ENCODE data around the gene BAK1.

Gene BAK1

DNA sequence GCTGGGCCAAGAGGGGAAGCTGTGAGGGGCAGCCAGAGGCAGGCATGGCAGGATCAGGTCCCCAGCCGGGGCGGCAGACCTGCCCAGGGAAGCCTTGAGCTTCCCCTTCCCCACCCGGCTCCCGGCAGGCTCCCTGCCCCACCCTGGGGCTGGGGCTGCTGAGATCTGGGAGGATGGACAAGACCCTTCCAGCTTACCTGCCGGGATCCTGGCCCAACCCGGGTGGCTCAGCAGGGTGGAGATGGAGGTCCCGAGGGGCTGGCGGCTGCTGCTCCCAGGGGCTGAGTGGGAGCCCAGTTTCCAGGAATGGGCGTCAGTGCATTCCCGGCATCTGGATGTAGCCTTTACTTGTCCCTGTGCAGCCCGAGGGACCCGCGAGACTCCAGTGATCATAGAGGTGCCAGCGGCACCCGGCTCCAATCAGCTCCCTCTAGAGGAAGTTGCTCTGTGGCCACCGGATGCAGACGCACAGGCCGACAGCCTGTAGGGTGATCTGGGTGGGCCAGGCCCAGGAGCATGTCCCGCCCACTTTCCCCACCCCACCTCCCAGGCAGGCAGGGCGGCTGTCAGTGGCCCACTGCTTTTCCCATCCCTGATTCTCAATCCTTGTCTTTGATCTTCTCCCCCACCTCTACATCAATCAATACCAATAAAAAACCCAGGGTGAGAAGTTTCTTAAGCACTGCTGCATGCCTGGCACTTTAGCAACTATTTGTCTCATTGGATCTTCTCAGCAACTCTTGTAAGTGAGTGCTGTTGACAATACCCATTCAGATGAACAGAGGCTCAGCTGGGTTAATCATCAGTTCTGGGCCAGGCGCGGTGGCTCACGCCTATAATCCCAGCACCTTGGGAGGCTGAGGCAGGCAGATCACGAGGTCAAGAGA, at the start of gene BAK1:
TSS of gene BAK1 (minus strand) at position 449 of the 887 bp plus-strand sequence. CDS start 2,672 bp downstream, outside the sequence.
- peak; percentile 82 for DNase-seq (ENCODE audit: low read depth)

DNA sequence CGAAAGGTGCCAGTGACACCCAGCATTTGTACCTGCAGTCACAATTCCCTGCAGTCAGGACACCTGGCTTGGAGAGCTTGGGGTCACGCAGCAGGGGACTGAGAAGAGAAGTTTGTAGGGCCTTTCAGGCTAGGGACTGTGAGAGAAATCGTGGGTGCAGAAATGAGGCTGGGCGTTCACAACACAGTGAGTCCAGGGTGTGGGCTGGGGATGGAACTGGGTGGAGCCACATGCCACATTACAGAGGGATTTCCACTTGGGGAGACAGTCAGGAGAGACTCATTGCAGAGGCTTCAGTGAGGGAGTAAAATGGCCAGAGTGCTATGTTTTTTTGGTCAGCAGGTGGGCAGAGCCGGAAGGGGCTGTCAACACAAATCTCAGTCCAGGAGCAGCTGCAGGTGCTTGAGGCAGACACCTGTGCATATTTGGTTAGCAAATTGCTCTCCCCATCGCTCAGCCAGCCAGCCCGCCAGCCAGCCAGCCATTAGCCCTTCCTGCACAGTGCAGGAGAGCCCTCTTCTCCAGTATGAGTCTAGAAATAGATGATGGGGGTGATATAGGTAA, 48.4 kb upstream of the BAK1 start:
- no peak for DNase-seq (ENCODE audit: low read depth)

DNA sequence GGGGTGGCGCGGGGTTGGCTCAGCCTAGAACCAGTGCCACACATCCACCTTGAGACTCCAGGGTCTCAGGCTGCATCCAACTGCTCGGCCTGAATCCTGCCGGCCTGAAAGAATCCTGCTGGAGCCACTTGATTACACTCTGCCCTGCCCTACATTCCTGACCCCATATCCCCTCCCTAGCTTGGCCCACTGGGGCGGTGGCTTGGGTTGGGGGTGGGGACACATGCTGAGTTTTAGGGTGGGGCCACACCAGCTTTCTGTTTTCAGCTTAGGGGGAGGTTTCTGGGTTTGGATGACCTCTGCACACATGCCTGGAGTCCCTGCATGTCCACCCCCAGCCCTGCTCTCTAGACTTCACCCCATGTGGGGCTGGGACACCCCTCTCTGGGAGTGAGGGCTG, 47.8 kb upstream of the BAK1 start:
- DNase-seq (ENCODE audit: low read depth), result no peak

DNA sequence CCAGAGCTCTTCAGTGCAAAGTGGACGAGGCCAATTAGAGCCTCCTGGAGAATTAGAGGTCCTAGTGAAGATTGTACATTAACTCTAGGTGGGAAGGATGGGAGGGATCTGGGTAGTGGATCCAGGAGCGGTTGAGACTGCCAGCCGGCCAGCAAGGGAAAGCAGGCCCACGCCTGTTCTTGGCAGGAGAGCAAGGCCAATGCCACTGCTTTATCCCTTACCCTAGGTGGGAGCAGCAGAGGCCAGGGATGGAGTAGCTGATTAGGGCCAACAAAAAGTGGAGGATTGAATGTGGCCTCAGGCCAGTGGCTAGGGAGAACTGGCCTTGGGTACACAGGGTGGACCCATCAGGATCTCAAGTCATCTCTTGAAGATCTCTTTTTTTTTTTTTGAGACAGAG, 44.8 kb upstream of the BAK1 start:
- no peak for DNase-seq (ENCODE audit: low read depth)

DNA sequence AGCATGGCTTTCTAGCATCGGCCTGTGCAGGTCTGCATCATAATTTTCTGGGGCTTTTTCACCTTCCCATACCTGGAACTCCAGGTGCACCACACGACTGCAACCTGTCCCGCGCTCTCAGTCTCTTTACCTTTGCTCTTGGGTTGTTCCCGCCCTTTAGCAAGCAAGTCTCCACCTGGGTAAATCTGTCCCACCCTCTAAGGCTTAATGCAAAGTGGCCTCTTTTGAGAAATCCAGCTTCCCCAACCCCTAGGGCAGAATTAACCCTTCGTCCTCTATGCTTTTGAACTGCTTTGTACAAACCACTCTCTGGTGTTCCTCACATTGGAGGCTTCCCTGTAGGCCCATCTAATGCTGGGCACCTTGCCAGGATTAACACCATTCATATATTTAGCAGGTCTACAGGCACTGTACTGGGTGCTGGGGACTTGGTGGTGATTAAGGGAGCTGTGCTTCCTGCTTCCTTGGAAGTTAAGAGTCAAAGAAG, 43.9 kb upstream of the BAK1 start:
- DNase-seq (ENCODE audit: low read depth), result no peak

DNA sequence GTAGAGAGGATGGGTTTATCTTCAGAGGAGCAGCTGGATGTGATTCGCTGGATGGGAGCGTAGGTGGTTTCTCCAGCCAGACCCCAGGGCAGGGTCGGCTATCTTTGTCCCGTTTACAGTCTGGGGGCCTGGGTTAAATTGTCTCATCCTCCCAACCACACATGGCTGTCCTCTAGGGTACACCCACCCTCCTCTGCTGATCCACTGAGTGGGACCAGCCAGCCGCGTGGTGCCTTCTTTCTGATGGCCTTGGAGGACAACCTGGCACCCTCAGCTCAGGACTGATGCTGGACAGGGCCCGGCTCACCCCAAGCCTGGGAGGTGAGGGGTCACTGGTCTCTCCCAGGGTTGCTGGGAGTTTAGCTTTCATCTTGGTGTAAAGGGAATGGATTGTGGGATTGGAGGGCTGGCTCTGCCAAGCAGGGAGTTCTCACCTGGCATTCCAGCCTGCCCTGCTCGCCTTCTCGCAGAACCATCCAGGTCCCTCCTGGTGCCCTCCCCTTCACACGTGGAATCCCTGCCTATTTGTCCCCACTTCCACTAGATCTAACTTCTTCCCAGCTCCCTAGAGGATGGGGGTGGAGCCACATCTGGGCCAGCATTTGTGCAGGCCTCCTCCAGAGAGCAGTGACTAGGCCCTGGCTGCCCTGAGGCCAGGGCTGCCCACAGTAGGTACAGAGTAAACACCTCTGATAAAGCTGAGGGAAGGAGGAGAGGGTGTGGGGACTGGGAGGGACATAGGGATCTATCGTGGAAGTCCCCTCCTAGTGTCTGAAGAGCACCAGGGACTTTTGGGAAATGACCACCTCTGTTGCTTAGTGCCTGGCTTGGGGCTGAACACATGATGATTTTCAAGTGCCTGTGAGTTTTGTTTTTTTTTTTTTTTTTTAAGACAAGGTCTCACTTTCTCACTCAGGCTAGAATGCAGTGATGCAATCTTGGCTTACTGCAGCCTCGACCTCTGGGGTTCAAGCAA, 42.7 kb upstream of the BAK1 start:
- DNase-seq (ENCODE audit: low read depth), result no peak

DNA sequence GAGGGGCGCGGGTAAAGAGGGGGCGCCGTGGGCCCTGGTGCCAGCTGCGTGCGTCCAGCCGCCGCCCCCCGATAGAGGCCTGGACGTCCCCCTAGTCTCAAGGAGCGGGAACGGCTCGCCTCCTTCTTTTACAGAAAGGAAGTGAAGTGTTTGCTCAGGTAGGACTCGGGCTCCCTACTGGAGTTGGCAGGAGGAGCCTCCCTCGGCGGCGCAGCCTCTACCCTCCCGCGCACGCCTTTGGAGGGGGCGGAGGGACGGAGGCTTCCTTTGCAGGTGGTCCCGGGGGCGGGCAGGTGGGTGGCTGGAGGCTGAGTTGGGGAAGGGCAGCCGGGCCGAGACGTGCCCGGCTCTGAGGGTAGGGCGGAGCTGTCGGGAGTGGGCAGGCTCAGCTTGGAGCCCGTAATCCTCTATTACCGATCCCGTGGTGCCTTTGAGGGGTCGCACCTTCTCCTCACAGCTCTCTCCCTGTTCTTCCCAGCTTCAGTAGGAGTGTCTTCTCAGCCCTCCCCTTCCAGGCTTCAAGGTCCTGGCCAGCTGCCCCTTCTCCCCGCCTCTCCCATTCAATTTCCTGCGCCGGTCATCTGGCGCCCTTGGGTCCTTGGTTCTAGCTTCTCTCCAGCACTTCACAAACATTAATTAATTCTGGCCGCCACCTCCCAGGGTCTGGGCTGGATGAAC, 41.8 kb upstream of the BAK1 start:
- DNase-seq (ENCODE audit: low read depth), result peak; percentile 31

DNA sequence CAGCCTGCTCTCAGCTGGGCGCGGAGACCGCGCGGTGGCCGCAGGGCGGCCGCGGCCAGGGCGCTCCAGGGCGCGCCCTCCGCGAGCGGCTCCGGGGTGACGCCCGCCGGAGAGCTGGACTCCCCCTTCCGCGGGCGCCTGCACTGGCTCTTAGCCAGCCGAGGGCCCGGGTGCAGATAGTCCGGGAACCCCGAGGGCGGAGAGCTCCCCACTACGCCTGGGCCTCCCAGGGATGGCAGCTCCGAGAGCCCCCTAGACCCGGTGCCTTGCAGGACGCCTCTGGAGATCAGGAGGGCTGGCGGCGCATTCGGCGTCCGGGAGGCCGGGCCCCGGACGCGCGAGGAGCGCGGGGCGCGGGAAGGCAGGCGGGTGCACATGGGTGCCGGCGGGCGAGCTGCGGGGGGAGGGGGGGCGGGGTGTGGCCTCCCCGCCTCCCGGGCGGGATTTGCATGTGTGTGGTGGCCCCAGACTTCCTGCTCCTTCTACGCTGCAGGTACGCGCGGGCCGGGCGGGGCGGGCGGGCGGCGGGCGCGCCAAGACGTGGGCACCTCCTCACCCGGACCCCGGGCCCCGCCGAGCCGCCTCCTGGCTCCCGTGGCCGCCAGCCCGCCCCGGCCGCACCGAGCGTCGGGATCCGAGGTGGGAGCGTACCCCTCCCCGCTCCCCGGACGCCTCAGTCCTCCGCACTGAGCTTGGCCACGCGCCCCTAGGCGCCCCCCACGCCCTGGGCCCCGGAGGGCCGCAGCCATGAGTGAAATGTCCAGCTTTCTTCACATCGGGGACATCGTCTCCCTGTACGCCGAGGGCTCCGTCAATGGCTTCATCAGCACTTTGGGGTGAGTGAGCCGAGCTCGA, 41.0 kb upstream of the BAK1 start, which contains the start of gene ITPR3:
TSS of gene ITPR3 (plus strand) at position 467 of the 855 bp plus-strand sequence. CDS start at position 748, 281 bp downstream.
- DNase-seq (ENCODE audit: low read depth), result peak; percentile 55

DNA sequence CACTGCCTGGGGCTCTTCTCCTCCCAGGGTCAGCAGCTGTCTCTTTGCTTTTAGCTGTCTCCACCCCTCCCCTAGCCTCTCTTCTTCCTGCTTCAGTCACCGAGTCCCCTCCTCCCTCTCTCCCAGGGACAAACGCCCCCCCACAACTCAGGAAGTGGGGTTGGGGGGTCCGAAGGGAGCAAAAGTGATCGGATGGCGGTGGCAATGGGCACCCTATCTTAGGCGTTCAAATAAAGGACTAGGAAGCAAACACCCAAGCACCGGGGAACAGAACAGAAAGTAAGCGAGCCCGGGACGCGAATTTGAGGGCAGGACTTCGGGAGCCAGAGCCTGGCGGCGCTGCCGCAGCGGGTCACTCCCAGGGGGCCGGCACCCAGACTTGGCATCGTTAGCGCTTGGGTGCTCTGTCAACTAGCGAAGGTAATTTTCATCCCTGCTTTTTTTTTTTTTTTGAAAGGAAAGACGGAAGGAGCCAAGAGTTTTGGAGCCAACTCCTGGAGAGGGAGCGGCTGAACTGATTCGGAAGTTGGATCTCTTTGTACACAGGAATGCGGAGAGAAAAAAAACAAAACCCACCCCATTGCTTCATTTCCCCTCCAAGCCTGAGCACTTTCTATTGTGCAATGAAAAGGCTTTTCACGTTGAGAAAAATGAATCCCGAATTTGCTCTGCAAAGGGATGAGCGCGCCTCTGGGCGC, 40.2 kb upstream of the BAK1 start:
- no peak for DNase-seq (ENCODE audit: low read depth)

DNA sequence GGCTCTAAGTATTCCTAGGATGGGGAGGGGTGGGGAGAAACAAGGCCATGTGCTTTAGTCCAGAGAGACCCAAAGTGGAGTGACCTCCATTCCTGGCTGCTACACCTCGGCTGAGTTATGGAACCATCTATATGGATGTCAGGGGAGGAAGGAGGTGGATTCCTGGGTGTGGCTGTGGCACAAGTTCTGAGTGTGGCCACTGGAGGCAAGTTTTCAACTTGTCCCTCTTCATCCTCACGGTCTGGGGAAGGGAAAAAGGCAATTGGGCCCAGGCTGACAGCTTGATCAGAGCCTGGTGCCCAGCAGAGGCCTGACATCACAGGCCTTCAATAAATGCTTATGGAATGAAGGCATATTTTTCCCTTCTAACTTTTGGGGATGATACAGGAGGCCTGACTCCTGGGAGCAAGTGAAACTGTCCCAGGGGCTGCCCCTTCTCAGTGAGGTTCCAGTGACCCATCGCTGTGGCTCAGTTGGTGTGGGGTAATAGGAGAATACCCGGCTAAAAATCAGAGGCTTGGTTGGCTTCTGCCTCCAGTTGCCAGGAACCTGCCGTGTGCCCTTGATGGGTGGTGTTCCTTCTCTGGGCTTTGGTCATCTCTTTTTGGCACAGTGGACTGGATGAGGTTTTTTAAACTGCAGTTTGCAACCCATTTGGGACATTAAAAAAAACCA, 39.2 kb upstream of the BAK1 start:
- no peak for DNase-seq (ENCODE audit: low read depth)

DNA sequence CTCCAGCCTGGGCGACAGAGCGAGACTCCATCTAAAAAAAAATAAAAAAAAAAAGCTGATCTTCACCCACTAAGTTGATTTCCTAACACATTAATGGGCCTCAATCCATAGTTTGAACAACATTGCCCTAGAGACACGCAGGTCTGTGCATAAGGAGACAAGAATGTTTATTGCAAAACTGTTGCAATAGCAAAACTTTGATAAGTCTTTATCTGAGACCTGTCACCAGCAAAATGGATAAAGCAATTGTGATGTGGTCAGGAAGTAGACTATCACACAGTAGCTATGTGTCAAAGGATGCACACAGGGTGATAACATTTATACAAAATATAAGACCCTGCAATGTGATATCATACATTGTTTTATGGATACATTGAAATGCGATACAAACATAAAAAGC, 36.8 kb upstream of the BAK1 start:
- DNase-seq (ENCODE audit: low read depth), result no peak

DNA sequence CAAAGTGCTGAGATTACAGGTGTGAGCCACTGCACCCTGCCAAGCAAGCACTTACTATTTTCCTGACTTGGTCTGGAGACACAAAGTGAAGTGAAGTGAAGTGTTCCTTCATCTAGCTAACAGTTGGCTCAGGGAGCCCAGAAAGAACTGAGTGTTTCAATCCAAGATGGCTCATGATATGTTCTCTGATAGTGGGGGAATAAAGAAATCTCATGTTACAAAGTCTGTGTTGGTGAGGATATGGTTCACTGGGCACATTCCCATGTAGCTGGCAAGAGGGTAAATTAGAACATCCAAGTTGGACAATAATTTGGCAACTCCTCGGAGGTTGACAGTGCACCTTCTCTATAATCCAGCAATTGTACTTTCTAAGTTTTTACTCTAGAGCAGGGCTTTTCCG, 36.0 kb upstream of the BAK1 start:
- DNase-seq (ENCODE audit: low read depth), result no peak

DNA sequence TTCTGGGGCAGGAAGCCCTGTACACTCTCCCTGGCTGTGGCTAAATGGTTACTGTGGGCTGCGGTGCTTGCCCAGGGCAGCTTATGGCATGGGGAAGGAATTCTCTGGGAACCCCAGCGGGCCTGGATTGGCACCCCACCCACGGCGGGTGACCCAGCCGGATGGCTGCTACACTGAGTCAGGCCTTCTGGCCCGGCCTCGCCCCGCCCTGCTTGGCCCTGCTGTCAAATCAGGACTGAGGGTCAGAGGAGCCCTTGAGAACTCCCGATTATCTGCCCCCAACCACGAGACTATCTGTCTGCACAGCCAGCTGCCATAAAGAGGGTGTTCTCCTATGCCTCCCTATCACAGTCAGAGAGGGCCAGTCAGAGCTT, 33.7 kb upstream of the BAK1 start:
- DNase-seq (ENCODE audit: low read depth), result no peak

DNA sequence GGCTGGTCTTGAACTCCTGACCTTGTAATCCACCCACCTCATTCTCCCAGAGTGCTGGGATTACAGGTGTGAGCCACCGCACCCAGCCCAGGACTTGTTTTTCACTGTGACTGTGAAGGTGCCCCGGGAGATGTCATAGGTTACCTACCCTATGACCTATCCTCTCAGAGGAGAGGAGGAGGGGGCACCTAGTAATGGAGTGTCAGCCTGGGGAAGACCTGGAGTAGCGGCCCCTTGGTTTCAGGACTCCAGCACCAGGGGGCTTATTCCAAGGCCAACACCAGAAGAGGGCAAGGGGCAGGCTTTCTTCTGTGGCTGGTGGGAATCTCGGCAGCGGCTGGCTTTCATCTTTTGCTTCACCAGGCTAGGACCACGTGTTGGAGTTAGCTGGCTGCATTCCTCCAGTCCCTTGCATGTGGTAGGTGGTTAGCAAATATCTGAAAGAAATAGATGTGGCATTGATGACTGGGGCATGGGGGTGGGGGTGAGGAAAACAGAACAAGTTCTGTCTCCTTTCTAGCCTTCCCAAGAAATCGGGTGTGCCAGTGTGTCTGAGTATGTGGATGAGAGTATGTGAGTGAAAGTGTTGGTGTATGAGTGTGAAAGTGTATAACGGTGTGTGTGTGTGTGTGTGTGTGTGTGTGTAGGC, 33.2 kb upstream of the BAK1 start:
- DNase-seq (ENCODE audit: low read depth), result no peak

DNA sequence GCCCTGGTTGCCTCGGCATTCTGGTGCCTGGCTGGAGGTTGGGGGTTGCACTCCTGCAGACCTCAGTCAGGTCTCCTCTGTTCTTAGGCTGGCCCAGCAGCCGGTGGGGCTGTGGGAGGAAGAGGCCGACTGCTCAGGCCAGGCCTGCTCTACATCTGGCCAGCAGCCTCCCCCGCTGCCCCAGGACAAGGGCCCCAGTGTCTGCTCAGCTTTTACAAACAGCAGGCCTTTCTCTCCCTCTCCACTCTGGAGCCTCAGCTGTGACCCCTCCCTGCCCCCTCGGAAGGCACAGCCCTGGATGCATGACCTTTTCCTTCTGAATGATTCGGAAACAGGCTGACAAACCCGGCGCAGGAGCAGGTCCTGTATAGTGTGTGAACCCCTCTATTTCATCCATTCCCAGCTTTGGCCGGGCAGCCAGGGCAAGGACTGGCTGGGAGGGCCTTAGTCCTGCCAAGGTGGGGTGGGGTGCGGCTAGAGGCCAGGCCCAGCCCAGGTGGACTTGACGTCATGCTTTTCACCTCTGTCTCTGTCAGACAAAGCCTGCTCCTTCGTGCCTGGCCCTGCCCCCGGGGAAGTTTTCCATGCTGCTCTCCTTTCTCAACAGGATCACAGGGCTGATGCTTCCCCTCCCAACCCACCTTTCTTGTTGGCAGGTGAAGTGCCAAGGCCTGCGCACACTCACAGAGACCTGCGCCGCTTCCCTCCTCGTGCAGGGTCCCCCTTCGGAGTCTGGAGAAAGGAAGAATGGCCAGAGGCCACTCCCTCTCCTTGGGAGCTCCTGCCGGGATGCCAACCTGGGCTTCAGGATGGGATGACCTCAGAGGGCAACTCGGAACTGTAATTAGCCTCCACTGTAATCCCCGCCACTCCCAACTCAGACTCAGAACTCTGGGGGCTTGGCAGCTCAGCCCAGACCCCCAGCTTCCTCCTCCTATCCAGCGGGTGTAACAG, 31.0 kb upstream of the BAK1 start:
- DNase-seq (ENCODE audit: low read depth), result no peak

DNA sequence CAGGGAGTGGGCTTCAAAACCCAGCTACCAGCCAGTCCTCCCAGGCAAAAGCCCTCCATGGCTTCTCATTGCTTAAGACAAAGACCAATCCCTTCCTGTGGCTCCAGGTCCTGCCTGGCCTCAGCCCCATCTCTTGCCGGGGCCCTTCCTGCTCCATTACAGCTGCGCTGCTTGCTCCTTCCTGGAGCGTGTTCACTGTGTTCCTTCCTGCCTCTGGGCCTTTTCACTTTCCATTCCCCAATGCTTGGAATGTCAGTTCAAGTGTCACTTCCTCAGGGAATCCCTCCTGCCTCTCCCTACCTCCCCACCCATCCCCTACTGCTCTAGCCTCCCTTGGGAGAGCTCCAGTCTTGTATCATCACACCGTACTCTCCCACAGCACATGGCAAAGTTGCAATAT, 30.0 kb upstream of the BAK1 start:
- no peak for DNase-seq (ENCODE audit: low read depth)

DNA sequence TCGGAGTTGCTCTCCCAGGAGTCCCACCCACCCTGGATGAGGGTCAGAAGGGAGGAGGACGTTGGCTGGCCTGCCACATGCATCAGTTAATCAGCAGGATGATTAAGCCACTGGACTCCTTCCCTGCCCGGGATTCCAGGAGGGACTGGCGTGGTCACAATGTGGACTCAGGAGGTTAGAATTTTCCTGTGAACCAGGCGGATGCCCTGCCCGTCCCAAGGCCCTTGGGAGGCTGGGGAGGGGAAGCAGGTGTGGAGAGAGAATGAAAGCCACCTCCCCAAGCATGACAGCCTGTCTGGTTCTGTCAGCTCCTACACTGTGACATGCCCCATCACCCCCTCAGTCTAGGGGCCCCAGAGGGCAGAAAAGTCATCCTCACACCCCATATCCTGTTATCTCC, 29.5 kb upstream of the BAK1 start:
- no peak for DNase-seq (ENCODE audit: low read depth)

DNA sequence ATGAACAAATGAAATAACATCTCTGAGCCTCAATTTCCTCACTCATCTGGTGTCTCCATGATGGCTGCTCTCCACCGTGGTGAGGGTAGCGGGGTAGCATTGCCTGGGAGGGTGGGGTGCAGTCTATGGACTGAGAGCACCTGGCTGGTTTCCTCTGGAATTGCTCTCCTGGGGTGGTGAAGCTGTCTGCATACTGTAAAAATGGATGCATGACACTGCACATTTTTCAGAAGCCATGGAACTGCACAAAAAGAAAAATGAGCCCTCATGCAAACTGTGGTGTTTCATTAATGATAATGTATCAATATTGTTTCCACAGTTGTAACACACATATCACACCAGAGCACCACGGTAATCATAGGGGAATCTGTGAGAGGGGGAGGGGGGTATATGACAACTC, 28.9 kb upstream of the BAK1 start:
- no peak for DNase-seq (ENCODE audit: low read depth)

Data from stimulated activated CD8-positive, alpha-beta memory T cell treated with anti-CD3 and anti-CD28 coated beads, Interleukin-4, amount 100 ng/mL, for 24 hours (primary cell).